DND-41 (cell line): ENCODE data around the gene FUT6.
A peak's percentile ranks its signal among the peaks of the same experiment; 100 is the strongest.

Experiments used
- ATAC-seq: fragments of 200-7000 bp; cut with Tn5 transposase; 3 replicates; pipeline ENCODE4 v1.9.1; 2021; ENCODE audit warnings: low read depth; ENCODE audit not compliant: insufficient read depth
- DNase-seq: peaks from one replicate; pipeline ENCODE4 v3.0.0-alpha.2; 2020
- H2AFZ ChIP-seq: 2 replicates; pipeline ENCODE4 v1.6.0; 2012; ENCODE audit warnings: low read depth, low read length
- H3K27ac ChIP-seq: 2 replicates; pipeline ENCODE4 v1.5.1; 2012; ENCODE audit warnings: low read length, inconsistent platforms
- H3K27me3 ChIP-seq: fragments of 200-600 bp; sonication (generic); 2 replicates; pipeline ENCODE4 v1.6.0; 2012; ENCODE audit warnings: low read length, mild to moderate bottlenecking, inconsistent platforms; ENCODE audit not compliant: insufficient read depth, poor library complexity
- H3K36me3 ChIP-seq: 2 replicates; pipeline ENCODE4 v1.5.1; 2012; ENCODE audit warnings: low read length, inconsistent platforms; ENCODE audit not compliant: insufficient read depth
- H3K4me1 ChIP-seq: 2 replicates; pipeline ENCODE4 v1.5.1; 2012; ENCODE audit warnings: mild to moderate bottlenecking, low read length; ENCODE audit not compliant: insufficient read depth
- H3K4me2 ChIP-seq: 2 replicates; pipeline ENCODE4 v1.6.0; 2012; ENCODE audit warnings: mild to moderate bottlenecking, moderate library complexity, low read length, inconsistent platforms; ENCODE audit not compliant: insufficient read depth
- H3K4me3 ChIP-seq, 2 experiments: fragments of 200-600 bp in 1 of 2; shearing (Covaris generic) in 1 of 2; 2 replicates each; pipeline ENCODE4 v1.5.1; 2012 to 2016; ENCODE audit warnings: inconsistent platforms in 2 of 2, low read length in 2 of 2, mild to moderate bottlenecking in 2 of 2, low read depth in 1 of 2, moderate library complexity in 1 of 2
- H3K79me2 ChIP-seq: 2 replicates; pipeline ENCODE4 v1.6.0; 2012; ENCODE audit warnings: low read length, inconsistent platforms; ENCODE audit not compliant: insufficient read depth
- H3K9ac ChIP-seq: 2 replicates; pipeline ENCODE4 v1.6.0; 2012; ENCODE audit warnings: low read depth, mild to moderate bottlenecking, inconsistent platforms, low read length, moderate library complexity
- H3K9me3 ChIP-seq: 2 replicates; pipeline ENCODE4 v1.5.1; 2012; ENCODE audit warnings: low read length, moderate library complexity, mild to moderate bottlenecking, inconsistent platforms; ENCODE audit not compliant: insufficient read depth, severe bottlenecking
- H4K20me1 ChIP-seq: 2 replicates; pipeline ENCODE4 v1.6.0; 2012; ENCODE audit warnings: low read length; ENCODE audit not compliant: insufficient read depth
- CTCF ChIP-seq: IDR thresholded peaks from 2 replicates; pipeline ENCODE4 v1.5.1; 2012; ENCODE audit warnings: borderline replicate concordance, low read length, moderate library complexity, mild to moderate bottlenecking; ENCODE audit not compliant: poor library complexity, severe bottlenecking; ENCODE audit errors: extremely low read depth
- EZH2 ChIP-seq: IDR thresholded peaks from 3 replicates; pipeline ENCODE4 v1.6.1; 2012; ENCODE audit warnings: borderline replicate concordance, low read depth, mild to moderate bottlenecking, moderate library complexity, low read length, inconsistent platforms; ENCODE audit not compliant: severe bottlenecking

The FUT6 gene

GRCh38 chr19:5789886-5790558 is 49.5 kb downstream of the FUT6 start:
- Histone ChIP-seq H4K20me1 (peaks cover 39% of the 10 kb centered on the region), H2AFZ (no peak overlapping the region), H3K27ac (peak overlapping the region; percentile 99), H3K4me2 (peak overlapping the region; percentile 78), H3K27me3 (no peaks in the 10 kb centered on the region), H3K9ac (peak overlapping the region; percentile 95), H3K36me3 (peaks cover 52% of the 10 kb centered on the region), H3K4me1 (peaks cover 24% of the 10 kb centered on the region), H3K9me3 (no peaks in the 10 kb centered on the region), H3K79me2 (peaks cover 17% of the 10 kb centered on the region), H3K4me3 (peak overlapping the region; percentile 29 to 77; a peak in 3 of 4 replicates)
- DNase-seq (no peak), ATAC-seq (no peak)
- no peak for TF ChIP-seq EZH2
- TF ChIP-seq CTCF: no peak

GRCh38 chr19:5789351-5789761 is 50.1 kb downstream of the FUT6 start:
- TF ChIP-seq CTCF (no peak), EZH2 (no peak)
- Histone ChIP-seq H3K9me3 (no peaks in the 10 kb centered on the region), H3K27me3 (no peaks in the 10 kb centered on the region), H3K27ac (no peak overlapping the region), H3K79me2 (peaks cover 17% of the 10 kb centered on the region), H3K4me2 (peak overlapping the region; percentile 78), H4K20me1 (peaks cover 42% of the 10 kb centered on the region), H3K36me3 (peaks cover 59% of the 10 kb centered on the region), H2AFZ (no peak overlapping the region), H3K4me1 (peaks cover 24% of the 10 kb centered on the region), H3K9ac (no peak overlapping the region), H3K4me3 (no peak overlapping the region)
- DNase-seq (no peak), ATAC-seq (no peak)

GRCh38 chr19:5788422-5788821 is 51.1 kb downstream of the FUT6 start:
- H3K36me3 ChIP-seq: peaks cover 63% of the 10 kb centered on the region
- TF ChIP-seq CTCF (no peak), EZH2 (no peak)
- H3K9me3 ChIP-seq: no peaks in the 10 kb centered on the region
- no peak for ATAC-seq
- H3K27me3 ChIP-seq: no peaks in the 10 kb centered on the region
- no peak overlapping the region for H3K9ac ChIP-seq
- H2AFZ ChIP-seq: no peak overlapping the region
- H3K4me3 ChIP-seq: no peak overlapping the region
- no peak for DNase-seq
- peaks cover 48% of the 10 kb centered on the region for H4K20me1 ChIP-seq
- H3K4me2 ChIP-seq: no peak overlapping the region
- peaks cover 17% of the 10 kb centered on the region for H3K79me2 ChIP-seq
- no peak overlapping the region for H3K27ac ChIP-seq
- peaks cover 22% of the 10 kb centered on the region for H3K4me1 ChIP-seq
